ENCODE data around the gene METTL18. TPM values are rescaled to one million over a fixed set of nuclear protein-coding genes. Genes with fewer than 3 reads are reported as not detected.
"Not testable (repeated sequence)": the region's sequence is repeated elsewhere in the genome, so short reads cannot be mapped to it uniquely, and the experiment has no call there.

Gene METTL18
- total RNA-seq, 1 donor from 2014 or later, result 4.2 TPM

DNA sequence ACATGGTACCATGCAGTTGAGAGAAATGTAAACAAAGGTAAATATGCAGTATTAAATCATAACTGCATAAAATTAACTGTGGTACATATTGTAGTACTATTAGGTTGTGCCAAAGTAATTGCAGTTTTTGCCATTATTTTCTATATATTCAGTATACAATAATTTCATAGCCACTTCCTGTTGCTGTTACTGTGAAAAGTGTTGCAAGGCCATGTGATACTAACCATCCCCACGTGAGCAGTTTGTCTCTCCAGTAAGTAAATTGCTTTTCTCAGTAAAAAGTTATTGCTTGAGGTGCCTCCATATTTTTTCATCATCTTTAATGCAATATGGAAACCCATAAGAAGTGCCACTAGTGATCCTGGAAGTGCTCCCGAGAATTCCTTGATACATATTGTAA is 19.6 kb upstream of the METTL18 start:
- no peaks in the 10 kb centered on the region for H3K27me3 ChIP-seq (ENCODE audit: control insufficient read depth in 3 of 3, insufficient read depth in 3 of 3, low read length in 3 of 3)
- H3K4me3 ChIP-seq (ENCODE audit: low read length in 3 of 3), result no peak overlapping the region
- no peaks in the 10 kb centered on the region for H3K9me3 ChIP-seq (ENCODE audit: control insufficient read depth in 3 of 3, low read length in 3 of 3)
- H3K9ac ChIP-seq (ENCODE audit: low read depth in 1 of 3, low read length in 3 of 3), result no peak overlapping the region
- no peaks in the 10 kb centered on the region for H3K4me1 ChIP-seq (ENCODE audit: control insufficient read depth in 3 of 3, insufficient read depth in 3 of 3, low read length in 3 of 3)
- no peak overlapping the region for H3K27ac ChIP-seq (ENCODE audit: low read depth, low read length)
- H3K36me3 ChIP-seq (ENCODE audit: control insufficient read depth in 3 of 3, insufficient read depth in 3 of 3, low read length in 3 of 3), result peaks cover 0 to 2% (median 0%) of the 10 kb centered on the region in 3 donors

DNA sequence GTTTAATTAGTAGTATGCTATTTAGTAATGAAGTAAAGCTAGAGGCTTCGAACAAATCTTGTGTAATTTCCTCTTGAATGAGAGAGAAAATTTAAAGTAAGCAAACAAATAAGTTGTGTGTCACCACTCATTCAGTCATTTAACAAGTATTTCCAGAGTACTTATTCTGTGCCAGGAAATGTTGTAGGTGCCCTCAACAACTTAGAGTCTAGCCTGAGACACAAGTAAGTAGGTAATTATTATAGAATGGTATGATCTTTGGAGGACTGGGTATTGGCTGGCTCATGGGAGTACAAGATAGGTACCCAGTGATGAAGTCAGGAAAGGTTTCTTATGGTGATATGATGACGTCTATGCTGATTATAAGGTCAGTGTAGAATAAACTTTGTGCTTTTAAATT is 17.4 kb upstream of the METTL18 start:
- Histone ChIP-seq H3K9ac (ENCODE audit: low read depth in 1 of 3, low read length in 3 of 3) (no peak overlapping the region), H3K27ac (ENCODE audit: low read depth, low read length) (no peak overlapping the region), H3K36me3 (ENCODE audit: control insufficient read depth in 3 of 3, insufficient read depth in 3 of 3, low read length in 3 of 3) (peaks cover 0 to 3% (median under 1%) of the 10 kb centered on the region in 3 donors), H3K27me3 (ENCODE audit: control insufficient read depth in 3 of 3, insufficient read depth in 3 of 3, low read length in 3 of 3) (no peaks in the 10 kb centered on the region), H3K9me3 (ENCODE audit: control insufficient read depth in 3 of 3, low read length in 3 of 3) (no peaks in the 10 kb centered on the region), H3K4me1 (ENCODE audit: control insufficient read depth in 3 of 3, insufficient read depth in 3 of 3, low read length in 3 of 3) (no peaks in the 10 kb centered on the region), H3K4me3 (ENCODE audit: low read length in 3 of 3) (no peak overlapping the region)

- not testable (repeated sequence) for H3K36me3 ChIP-seq (ENCODE audit: control insufficient read depth in 3 of 3, insufficient read depth in 3 of 3, low read length in 3 of 3); H3K4me1 ChIP-seq (ENCODE audit: control insufficient read depth in 3 of 3, insufficient read depth in 3 of 3, low read length in 3 of 3); H3K27ac ChIP-seq (ENCODE audit: low read depth, low read length); H3K4me3 ChIP-seq (ENCODE audit: low read length in 3 of 3); H3K9me3 ChIP-seq (ENCODE audit: control insufficient read depth in 3 of 3, low read length in 3 of 3); H3K27me3 ChIP-seq (ENCODE audit: control insufficient read depth in 3 of 3, insufficient read depth in 3 of 3, low read length in 3 of 3); H3K9ac ChIP-seq (ENCODE audit: low read depth in 1 of 3, low read length in 3 of 3)
These were observed 16.8 kb upstream of the METTL18 start for GRCh38 chr1:169811418-169812035.

GRCh38 chr1:169809370-169810095 is 14.8 kb upstream of the METTL18 start:
- H3K4me1 ChIP-seq (ENCODE audit: control insufficient read depth in 3 of 3, insufficient read depth in 3 of 3, low read length in 3 of 3), result no peaks in the 10 kb centered on the region
- no peaks in the 10 kb centered on the region for H3K27me3 ChIP-seq (ENCODE audit: control insufficient read depth in 3 of 3, insufficient read depth in 3 of 3, low read length in 3 of 3)
- no peak overlapping the region for H3K4me3 ChIP-seq (ENCODE audit: low read length in 3 of 3)
- no peak overlapping the region for H3K27ac ChIP-seq (ENCODE audit: low read depth, low read length)
- peaks cover 2 to 15% (median 14%) of the 10 kb centered on the region in 3 donors for H3K36me3 ChIP-seq (ENCODE audit: control insufficient read depth in 3 of 3, insufficient read depth in 3 of 3, low read length in 3 of 3)
- H3K9me3 ChIP-seq (ENCODE audit: control insufficient read depth in 3 of 3, low read length in 3 of 3), result no peaks in the 10 kb centered on the region
- H3K9ac ChIP-seq (ENCODE audit: low read depth in 1 of 3, low read length in 3 of 3), result no peak overlapping the region

DNA sequence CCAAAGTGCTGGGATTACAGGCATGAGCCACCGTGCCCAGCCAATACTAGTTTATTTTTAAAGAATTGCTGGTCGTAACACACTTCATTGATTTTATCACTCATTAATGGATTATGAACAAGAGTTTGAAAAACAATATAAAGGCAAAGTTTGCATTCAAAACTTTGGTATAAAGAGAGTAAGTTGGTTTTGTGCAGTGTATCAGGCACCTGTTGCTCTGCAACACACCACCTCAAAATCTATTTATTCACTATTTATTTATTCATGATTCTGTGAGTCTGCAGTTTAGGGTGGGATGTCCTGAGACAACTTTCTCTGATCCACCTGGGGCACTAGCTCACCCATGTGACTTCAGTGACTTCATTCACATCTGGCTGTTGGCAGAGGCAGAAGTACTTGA is 10.2 kb upstream of the METTL18 start:
- Histone ChIP-seq H3K27me3 (ENCODE audit: control insufficient read depth in 3 of 3, insufficient read depth in 3 of 3, low read length in 3 of 3) (no peaks in the 10 kb centered on the region), H3K9ac (ENCODE audit: low read depth in 1 of 3, low read length in 3 of 3) (no peak overlapping the region), H3K4me1 (ENCODE audit: control insufficient read depth in 3 of 3, insufficient read depth in 3 of 3, low read length in 3 of 3) (no peaks in the 10 kb centered on the region), H3K9me3 (ENCODE audit: control insufficient read depth in 3 of 3, low read length in 3 of 3) (no peaks in the 10 kb centered on the region), H3K36me3 (ENCODE audit: control insufficient read depth in 3 of 3, insufficient read depth in 3 of 3, low read length in 3 of 3) (peaks cover 5 to 19% (median 14%) of the 10 kb centered on the region in 3 donors), H3K4me3 (ENCODE audit: low read length in 3 of 3) (no peak overlapping the region), H3K27ac (ENCODE audit: low read depth, low read length) (no peak overlapping the region)

- Histone ChIP-seq H3K9me3 (ENCODE audit: control insufficient read depth in 3 of 3, low read length in 3 of 3) (no peaks in the 10 kb centered on the region), H3K36me3 (ENCODE audit: control insufficient read depth in 3 of 3, insufficient read depth in 3 of 3, low read length in 3 of 3) (peaks cover 5 to 18% (median 14%) of the 10 kb centered on the region in 3 donors), H3K27me3 (ENCODE audit: control insufficient read depth in 3 of 3, insufficient read depth in 3 of 3, low read length in 3 of 3) (no peaks in the 10 kb centered on the region), H3K4me1 (ENCODE audit: control insufficient read depth in 3 of 3, insufficient read depth in 3 of 3, low read length in 3 of 3) (no peaks in the 10 kb centered on the region), H3K27ac (ENCODE audit: low read depth, low read length) (no peak overlapping the region), H3K4me3 (ENCODE audit: low read length in 3 of 3) (no peak overlapping the region), H3K9ac (ENCODE audit: low read depth in 1 of 3, low read length in 3 of 3) (no peak overlapping the region)
These were observed 8.2 kb upstream of the METTL18 start for GRCh38 chr1:169802888-169803287.

DNA sequence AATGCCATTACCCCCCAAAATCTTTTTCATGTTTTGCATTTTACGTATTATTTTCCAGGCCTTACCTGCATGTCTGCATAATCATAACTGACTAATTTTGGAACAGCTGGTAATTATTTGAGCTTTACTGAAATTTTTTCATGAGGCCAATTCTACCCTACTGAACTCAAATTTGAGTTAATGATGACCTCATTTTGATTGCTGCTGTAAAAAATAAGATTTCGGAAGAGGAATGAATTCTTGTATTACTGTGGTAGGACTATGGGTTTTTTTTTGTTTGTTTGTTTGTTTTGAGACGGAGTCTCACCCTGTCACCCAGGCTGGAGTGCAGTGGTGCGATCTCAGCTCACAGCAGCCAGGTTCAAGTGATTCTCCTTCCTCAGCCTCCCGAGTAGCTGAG is 2.6 kb upstream of the METTL18 start:
- H3K4me1 ChIP-seq (ENCODE audit: control insufficient read depth in 3 of 3, insufficient read depth in 3 of 3, low read length in 3 of 3), result peaks cover 6 to 17% (median 14%) of the 10 kb centered on the region in 3 donors
- no peak overlapping the region for H3K9ac ChIP-seq (ENCODE audit: low read depth in 1 of 3, low read length in 3 of 3)
- H3K27ac ChIP-seq (ENCODE audit: low read depth, low read length), result no peak overlapping the region
- H3K9me3 ChIP-seq (ENCODE audit: control insufficient read depth in 3 of 3, low read length in 3 of 3), result no peaks in the 10 kb centered on the region
- no peaks in the 10 kb centered on the region for H3K27me3 ChIP-seq (ENCODE audit: control insufficient read depth in 3 of 3, insufficient read depth in 3 of 3, low read length in 3 of 3)
- H3K4me3 ChIP-seq (ENCODE audit: low read length in 3 of 3), result no peak overlapping the region
- H3K36me3 ChIP-seq (ENCODE audit: control insufficient read depth in 3 of 3, insufficient read depth in 3 of 3, low read length in 3 of 3), result peaks cover 0 to 4% (median 3%) of the 10 kb centered on the region in 3 donors

- H3K27me3 ChIP-seq (ENCODE audit: control insufficient read depth in 3 of 3, insufficient read depth in 3 of 3, low read length in 3 of 3), result no peaks in the 10 kb centered on the region
- H3K9ac ChIP-seq (ENCODE audit: low read depth in 1 of 3, low read length in 3 of 3), result no peak overlapping the region
- peaks cover 0 to 4% (median 3%) of the 10 kb centered on the region in 3 donors for H3K36me3 ChIP-seq (ENCODE audit: control insufficient read depth in 3 of 3, insufficient read depth in 3 of 3, low read length in 3 of 3)
- no peaks in the 10 kb centered on the region for H3K9me3 ChIP-seq (ENCODE audit: control insufficient read depth in 3 of 3, low read length in 3 of 3)
- peaks cover 6 to 17% (median 14%) of the 10 kb centered on the region in 3 donors for H3K4me1 ChIP-seq (ENCODE audit: control insufficient read depth in 3 of 3, insufficient read depth in 3 of 3, low read length in 3 of 3)
- no peak overlapping the region for H3K4me3 ChIP-seq (ENCODE audit: low read length in 3 of 3)
- H3K27ac ChIP-seq (ENCODE audit: low read depth, low read length), result no peak overlapping the region
These were observed 1.6 kb upstream of the METTL18 start for GRCh38 chr1:169796274-169796810.

GRCh38 chr1:169795687-169796086 is 980 bp upstream of the METTL18 start:
- Histone ChIP-seq H3K36me3 (ENCODE audit: control insufficient read depth in 3 of 3, insufficient read depth in 3 of 3, low read length in 3 of 3) (peaks cover 0 to 4% (median 3%) of the 10 kb centered on the region in 3 donors), H3K27me3 (ENCODE audit: control insufficient read depth in 3 of 3, insufficient read depth in 3 of 3, low read length in 3 of 3) (no peaks in the 10 kb centered on the region), H3K27ac (ENCODE audit: low read depth, low read length) (peak overlapping the region; percentile 80), H3K9me3 (ENCODE audit: control insufficient read depth in 3 of 3, low read length in 3 of 3) (no peaks in the 10 kb centered on the region), H3K4me1 (ENCODE audit: control insufficient read depth in 3 of 3, insufficient read depth in 3 of 3, low read length in 3 of 3) (peaks cover 6 to 17% (median 14%) of the 10 kb centered on the region in 3 donors), H3K4me3 (ENCODE audit: low read length in 3 of 3) (peak overlapping the region; percentile 80 to 97 (median 91)), H3K9ac (ENCODE audit: low read depth in 1 of 3, low read length in 3 of 3) (peak overlapping the region in 2 of 3 donors; percentile 78 to 87)

DNA sequence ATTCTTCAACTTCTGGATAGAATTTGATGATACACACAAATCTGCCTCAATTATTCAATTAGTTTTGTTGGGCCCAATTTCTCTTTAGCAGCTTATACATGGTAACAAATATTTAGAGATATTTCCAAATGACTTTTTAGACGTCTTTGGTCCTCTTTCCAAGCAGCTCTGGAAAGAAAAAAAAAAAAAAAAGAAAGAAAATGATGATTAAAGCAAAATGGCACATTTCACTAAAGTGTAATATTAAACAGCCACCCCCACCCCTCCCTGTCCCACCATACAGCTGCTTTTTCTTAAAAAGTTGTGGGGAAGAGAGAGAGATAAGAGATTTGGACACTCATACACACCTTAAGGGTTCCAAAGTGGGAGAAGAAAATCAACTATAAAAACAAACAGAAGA is 977 bp downstream of the METTL18 start:
- H3K4me1 ChIP-seq (ENCODE audit: control insufficient read depth in 3 of 3, insufficient read depth in 3 of 3, low read length in 3 of 3), result peaks cover 6 to 17% (median 14%) of the 10 kb centered on the region in 3 donors
- peaks cover 0 to 4% (median 3%) of the 10 kb centered on the region in 3 donors for H3K36me3 ChIP-seq (ENCODE audit: control insufficient read depth in 3 of 3, insufficient read depth in 3 of 3, low read length in 3 of 3)
- peak overlapping the region in 1 of 3 donors; percentile 87 for H3K9ac ChIP-seq (ENCODE audit: low read depth in 1 of 3, low read length in 3 of 3)
- peak overlapping the region; percentile 80 to 97 (median 91) for H3K4me3 ChIP-seq (ENCODE audit: low read length in 3 of 3)
- peak overlapping the region; percentile 80 for H3K27ac ChIP-seq (ENCODE audit: low read depth, low read length)
- H3K27me3 ChIP-seq (ENCODE audit: control insufficient read depth in 3 of 3, insufficient read depth in 3 of 3, low read length in 3 of 3), result no peaks in the 10 kb centered on the region
- H3K9me3 ChIP-seq (ENCODE audit: control insufficient read depth in 3 of 3, low read length in 3 of 3), result no peaks in the 10 kb centered on the region

Measured in skeletal muscle tissue (tissue), 4 donors.